ENCODE results near the gene STPG1.

Gene STPG1

DNA sequence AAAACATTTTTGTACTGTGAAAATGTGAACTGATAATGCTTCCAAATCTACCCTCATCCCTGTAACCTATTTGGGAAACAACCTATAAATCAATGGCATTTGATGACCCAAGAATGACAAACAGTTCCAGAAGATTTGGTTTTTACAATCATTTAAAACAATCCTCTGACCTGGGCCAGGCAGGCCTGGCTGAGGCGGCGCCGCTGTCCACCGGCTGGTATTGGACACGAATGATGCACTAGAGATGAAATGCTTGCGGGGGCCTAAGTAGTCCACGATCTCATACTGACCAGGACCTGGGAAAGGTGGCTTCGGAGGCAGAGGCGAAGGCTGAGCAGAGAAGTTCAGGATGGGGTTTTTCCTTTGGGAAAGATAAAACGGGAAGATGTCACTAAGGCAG lies 52.9 kb downstream of the STPG1 start:
- no peaks in the 10 kb centered on the region for H3K9me3 ChIP-seq (ENCODE audit: insufficient read depth, low read length, severe bottlenecking)
- TF ChIP-seq, protein P1, sequence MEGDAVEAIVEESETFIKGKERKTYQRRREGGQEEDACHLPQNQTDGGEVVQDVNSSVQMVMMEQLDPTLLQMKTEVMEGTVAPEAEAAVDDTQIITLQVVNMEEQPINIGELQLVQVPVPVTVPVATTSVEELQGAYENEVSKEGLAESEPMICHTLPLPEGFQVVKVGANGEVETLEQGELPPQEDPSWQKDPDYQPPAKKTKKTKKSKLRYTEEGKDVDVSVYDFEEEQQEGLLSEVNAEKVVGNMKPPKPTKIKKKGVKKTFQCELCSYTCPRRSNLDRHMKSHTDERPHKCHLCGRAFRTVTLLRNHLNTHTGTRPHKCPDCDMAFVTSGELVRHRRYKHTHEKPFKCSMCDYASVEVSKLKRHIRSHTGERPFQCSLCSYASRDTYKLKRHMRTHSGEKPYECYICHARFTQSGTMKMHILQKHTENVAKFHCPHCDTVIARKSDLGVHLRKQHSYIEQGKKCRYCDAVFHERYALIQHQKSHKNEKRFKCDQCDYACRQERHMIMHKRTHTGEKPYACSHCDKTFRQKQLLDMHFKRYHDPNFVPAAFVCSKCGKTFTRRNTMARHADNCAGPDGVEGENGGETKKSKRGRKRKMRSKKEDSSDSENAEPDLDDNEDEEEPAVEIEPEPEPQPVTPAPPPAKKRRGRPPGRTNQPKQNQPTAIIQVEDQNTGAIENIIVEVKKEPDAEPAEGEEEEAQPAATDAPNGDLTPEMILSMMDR (IDR thresholded peaks at IDR 0.05; ENCODE audit: borderline replicate concordance, extremely low read depth, low read length, poor library complexity, severe bottlenecking) = no peak
- no peak for TF ChIP-seq EZH2 (IDR thresholded peaks at IDR 0.05; ENCODE audit: borderline replicate concordance, low read depth, low read length, severe bottlenecking)

GRCh38 chr1:24357038-24357437 lies 56.5 kb downstream of the STPG1 start:
- H3K79me2 ChIP-seq (ENCODE audit: insufficient read depth, low read length) = no peaks in the 10 kb centered on the region
- H3K4me2 ChIP-seq (ENCODE audit: insufficient read depth, low read length) = no peak overlapping the region
- peaks cover 6% of the 10 kb centered on the region for H4K20me1 ChIP-seq (ENCODE audit: insufficient read depth, low read length)

More for the DNA sequence above, 52.9 kb downstream of the STPG1 start:
- H3K27ac ChIP-seq (ENCODE audit: low read length) = no peak overlapping the region
- DNase-seq = no peak
- peaks cover 6% of the 10 kb centered on the region; the same call in 1 of the 2 replicates for H4K20me1 ChIP-seq (ENCODE audit: insufficient read depth, low read length)
- no peaks in the 10 kb centered on the region for H3K4me1 ChIP-seq (ENCODE audit: insufficient read depth, low read length)
- no peak overlapping the region for H2AFZ ChIP-seq (ENCODE audit: low read depth, low read length)
- H3K27me3 ChIP-seq (ENCODE audit: insufficient read depth, low read length, poor library complexity) = peaks cover 7% of the 10 kb centered on the region
- no peak overlapping the region for H3K9ac ChIP-seq (ENCODE audit: low read depth, low read length)
- no peaks in the 10 kb centered on the region for H3K79me2 ChIP-seq (ENCODE audit: insufficient read depth, low read length)
- H3K36me3 ChIP-seq (ENCODE audit: insufficient read depth, low read length) = no peaks in the 10 kb centered on the region
- no peak overlapping the region for H3K4me3 ChIP-seq (ENCODE audit: low read depth in 1 of 2, low read length in 2 of 2)
- no peak overlapping the region for H3K4me2 ChIP-seq (ENCODE audit: insufficient read depth, low read length)
- ATAC-seq (ENCODE audit: insufficient read depth, low read depth) = no peak

GRCh38 chr1:24355466-24355865 lies 58.1 kb downstream of the STPG1 start:
- no peak overlapping the region for H3K9ac ChIP-seq (ENCODE audit: low read depth, low read length)
- H3K36me3 ChIP-seq (ENCODE audit: insufficient read depth, low read length) = no peaks in the 10 kb centered on the region
- H4K20me1 ChIP-seq (ENCODE audit: insufficient read depth, low read length) = peaks cover 6% of the 10 kb centered on the region
- H3K4me1 ChIP-seq (ENCODE audit: insufficient read depth, low read length) = no peaks in the 10 kb centered on the region
- no peak overlapping the region for H3K27ac ChIP-seq (ENCODE audit: low read length)
- H3K27me3 ChIP-seq (ENCODE audit: insufficient read depth, low read length, poor library complexity) = peaks cover 3% of the 10 kb centered on the region
- ATAC-seq (ENCODE audit: insufficient read depth, low read depth) (no peak), DNase-seq (no peak)
- no peak overlapping the region for H3K4me2 ChIP-seq (ENCODE audit: insufficient read depth, low read length)
- no peaks in the 10 kb centered on the region for H3K9me3 ChIP-seq (ENCODE audit: insufficient read depth, low read length, severe bottlenecking)
- H2AFZ ChIP-seq (ENCODE audit: low read depth, low read length) = no peak overlapping the region
- H3K79me2 ChIP-seq (ENCODE audit: insufficient read depth, low read length) = no peaks in the 10 kb centered on the region
- no peak for TF ChIP-seq EZH2 (IDR thresholded peaks at IDR 0.05; ENCODE audit: borderline replicate concordance, low read depth, low read length, severe bottlenecking)
- TF ChIP-seq, protein P1 (IDR thresholded peaks at IDR 0.05; ENCODE audit: borderline replicate concordance, extremely low read depth, low read length, poor library complexity, severe bottlenecking) = no peak
- no peak overlapping the region for H3K4me3 ChIP-seq (ENCODE audit: low read depth in 1 of 2, low read length in 2 of 2)

More at GRCh38 chr1:24357038-24357437, 56.5 kb downstream of the STPG1 start:
- DNase-seq = no peak
- ATAC-seq (ENCODE audit: insufficient read depth, low read depth) = no peak
- H3K4me3 ChIP-seq (ENCODE audit: low read depth in 1 of 2, low read length in 2 of 2) = no peak overlapping the region
- no peaks in the 10 kb centered on the region for H3K36me3 ChIP-seq (ENCODE audit: insufficient read depth, low read length)
- no peak for TF ChIP-seq EZH2 (IDR thresholded peaks at IDR 0.05; ENCODE audit: borderline replicate concordance, low read depth, low read length, severe bottlenecking)
- TF ChIP-seq, protein P1 (IDR thresholded peaks at IDR 0.05; ENCODE audit: borderline replicate concordance, extremely low read depth, low read length, poor library complexity, severe bottlenecking) = no peak
- no peak overlapping the region for H2AFZ ChIP-seq (ENCODE audit: low read depth, low read length)
- peaks cover 3% of the 10 kb centered on the region for H3K27me3 ChIP-seq (ENCODE audit: insufficient read depth, low read length, poor library complexity)
- no peaks in the 10 kb centered on the region for H3K9me3 ChIP-seq (ENCODE audit: insufficient read depth, low read length, severe bottlenecking)
- no peaks in the 10 kb centered on the region for H3K4me1 ChIP-seq (ENCODE audit: insufficient read depth, low read length)
- H3K9ac ChIP-seq (ENCODE audit: low read depth, low read length) = no peak overlapping the region
- no peak overlapping the region for H3K27ac ChIP-seq (ENCODE audit: low read length)
